Stimulated activated CD4-positive, alpha-beta T cell treated with anti-CD3 and anti-CD28 coated beads, TNF-alpha, amount 100 ng/mL, for 48 hours (primary cell): Measurements from ENCODE around the gene EIF4B.
"Not testable (repeated sequence)": the region's sequence is repeated elsewhere in the genome, so short reads cannot be mapped to it uniquely, and the experiment has no call there.

Experiments
- DNase-seq, 3 donors: peaks; one replicate each; pipeline ENCODE4 v3.0.0-alpha.2; 2020; ENCODE audit warnings: low read depth in 3 of 3

The EIF4B gene, protein sequence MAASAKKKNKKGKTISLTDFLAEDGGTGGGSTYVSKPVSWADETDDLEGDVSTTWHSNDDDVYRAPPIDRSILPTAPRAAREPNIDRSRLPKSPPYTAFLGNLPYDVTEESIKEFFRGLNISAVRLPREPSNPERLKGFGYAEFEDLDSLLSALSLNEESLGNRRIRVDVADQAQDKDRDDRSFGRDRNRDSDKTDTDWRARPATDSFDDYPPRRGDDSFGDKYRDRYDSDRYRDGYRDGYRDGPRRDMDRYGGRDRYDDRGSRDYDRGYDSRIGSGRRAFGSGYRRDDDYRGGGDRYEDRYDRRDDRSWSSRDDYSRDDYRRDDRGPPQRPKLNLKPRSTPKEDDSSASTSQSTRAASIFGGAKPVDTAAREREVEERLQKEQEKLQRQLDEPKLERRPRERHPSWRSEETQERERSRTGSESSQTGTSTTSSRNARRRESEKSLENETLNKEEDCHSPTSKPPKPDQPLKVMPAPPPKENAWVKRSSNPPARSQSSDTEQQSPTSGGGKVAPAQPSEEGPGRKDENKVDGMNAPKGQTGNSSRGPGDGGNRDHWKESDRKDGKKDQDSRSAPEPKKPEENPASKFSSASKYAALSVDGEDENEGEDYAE

DNA sequence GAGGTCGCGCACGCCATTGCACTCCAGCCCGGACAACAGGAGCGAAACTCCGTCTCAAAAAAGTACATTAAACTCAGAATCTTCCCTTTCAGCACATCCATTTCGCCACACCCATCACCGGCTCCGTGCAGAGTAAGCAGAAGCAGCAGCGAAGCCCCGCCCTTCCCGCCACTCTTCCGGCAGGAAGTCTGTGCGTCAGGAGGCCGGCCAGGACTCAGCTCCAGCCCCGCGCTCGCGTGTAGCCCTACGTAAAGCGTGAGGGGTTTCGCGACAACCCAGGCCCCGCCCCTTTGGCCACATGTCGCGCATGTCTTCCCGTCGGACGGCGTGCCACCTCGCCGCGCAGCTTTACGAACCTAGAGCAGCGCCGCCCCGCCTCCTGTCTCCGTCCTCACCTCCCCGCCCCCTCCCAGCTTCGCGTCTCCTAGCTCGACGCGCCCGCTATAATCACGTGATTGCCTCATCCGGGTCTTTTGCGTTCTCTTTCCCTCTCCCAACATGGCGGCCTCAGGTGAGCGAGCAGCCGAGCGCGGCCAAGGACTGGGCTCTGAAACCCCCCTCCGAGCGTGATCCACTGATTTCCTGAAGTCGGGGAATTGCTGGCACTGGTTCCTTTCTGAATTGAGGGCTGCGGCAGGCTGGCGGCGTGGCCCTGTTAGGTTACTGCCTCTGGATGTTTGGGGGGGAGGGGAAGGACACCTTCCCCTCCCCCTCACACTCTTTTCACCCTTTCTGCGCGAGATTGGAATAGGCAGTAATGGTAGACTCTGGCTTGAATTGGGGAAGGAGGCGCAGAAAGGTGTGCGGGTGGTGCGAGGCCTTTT lies at the start of gene EIF4B:
TSS of gene EIF4B (plus strand) at position 471 of the 824 bp plus-strand sequence. CDS start at position 499, 28 bp downstream.
- peak; percentile 98 to 100 (median 100) for DNase-seq

DNA sequence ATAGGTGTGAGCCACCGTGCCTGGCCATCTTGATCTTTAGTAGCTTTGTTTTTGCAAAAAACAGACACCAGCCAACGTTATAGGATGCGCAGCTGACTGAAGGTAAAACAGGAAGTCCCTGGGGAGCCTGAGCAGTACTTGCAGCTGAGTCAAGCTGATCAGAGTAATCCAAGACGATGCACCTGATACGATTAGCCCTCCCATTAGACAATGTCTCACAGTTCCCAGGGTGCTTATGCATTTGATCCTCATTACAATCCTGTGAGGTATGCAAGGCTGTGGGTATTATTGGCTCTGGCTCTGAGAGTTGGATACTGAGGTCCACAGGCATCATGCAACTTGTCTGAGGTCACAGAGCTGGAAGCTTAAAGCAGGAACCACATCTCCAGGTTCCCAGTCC lies 49.3 kb upstream of the EIF4B start:
- DNase-seq, result no peak

DNA sequence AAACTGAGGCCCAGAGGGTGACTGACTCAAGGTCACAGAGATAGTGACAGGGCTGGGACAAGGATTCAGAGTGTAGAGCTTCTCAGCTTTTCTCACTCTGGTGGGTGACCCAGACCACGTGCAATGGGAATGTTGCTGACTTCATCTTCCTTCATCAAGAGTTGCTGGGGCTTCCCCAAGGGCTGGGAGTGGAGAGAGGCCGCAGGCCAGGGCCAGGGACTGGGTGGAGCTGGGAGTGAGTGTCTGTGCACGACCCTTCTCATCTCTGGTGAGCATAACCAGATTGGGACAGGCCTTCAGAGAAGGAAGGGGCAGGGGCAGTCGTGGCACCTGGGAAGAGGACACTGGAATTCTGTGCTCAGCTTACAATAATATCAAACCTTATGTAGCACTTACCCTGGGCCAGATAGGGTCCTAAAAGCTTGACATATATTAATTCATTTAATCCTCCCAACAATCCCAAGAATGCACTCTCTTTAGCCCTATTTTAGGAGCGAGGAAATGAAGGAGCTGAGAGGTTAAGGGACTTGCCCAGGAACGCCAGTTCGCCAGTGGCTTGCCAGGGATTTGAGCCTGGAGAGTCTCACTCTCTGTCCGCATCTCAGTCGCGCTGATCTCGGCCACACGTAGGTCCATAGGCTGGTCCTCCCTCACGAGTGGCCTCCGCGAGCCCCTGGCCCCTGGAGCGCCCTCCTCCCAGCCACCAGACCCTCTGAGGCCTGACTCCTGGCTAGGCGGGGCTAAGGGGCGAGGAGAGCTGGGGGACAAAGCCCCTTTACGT lies 41.5 kb upstream of the EIF4B start:
- DNase-seq, result no peak

DNA sequence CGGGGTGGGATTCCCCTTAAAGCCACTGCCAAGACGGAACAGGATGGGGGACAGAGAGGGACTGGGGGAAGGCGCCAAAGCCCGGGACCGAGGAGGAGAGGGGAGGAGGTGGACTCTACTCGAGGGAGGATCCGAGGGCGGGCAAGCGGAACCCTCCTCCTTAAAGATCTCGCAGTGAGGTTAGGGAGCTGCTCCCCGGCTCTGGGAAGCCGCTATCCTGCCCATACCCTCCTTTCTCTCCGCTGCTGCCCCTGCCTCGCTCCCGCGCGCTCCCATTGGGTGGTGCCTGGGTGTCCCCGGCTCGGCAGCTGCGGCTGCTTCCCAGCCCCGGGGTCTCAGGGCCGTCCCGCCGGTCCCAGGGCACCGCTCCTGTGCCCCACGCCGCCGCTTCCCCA lies 40.9 kb upstream of the EIF4B start:
- DNase-seq, result no peak

DNA sequence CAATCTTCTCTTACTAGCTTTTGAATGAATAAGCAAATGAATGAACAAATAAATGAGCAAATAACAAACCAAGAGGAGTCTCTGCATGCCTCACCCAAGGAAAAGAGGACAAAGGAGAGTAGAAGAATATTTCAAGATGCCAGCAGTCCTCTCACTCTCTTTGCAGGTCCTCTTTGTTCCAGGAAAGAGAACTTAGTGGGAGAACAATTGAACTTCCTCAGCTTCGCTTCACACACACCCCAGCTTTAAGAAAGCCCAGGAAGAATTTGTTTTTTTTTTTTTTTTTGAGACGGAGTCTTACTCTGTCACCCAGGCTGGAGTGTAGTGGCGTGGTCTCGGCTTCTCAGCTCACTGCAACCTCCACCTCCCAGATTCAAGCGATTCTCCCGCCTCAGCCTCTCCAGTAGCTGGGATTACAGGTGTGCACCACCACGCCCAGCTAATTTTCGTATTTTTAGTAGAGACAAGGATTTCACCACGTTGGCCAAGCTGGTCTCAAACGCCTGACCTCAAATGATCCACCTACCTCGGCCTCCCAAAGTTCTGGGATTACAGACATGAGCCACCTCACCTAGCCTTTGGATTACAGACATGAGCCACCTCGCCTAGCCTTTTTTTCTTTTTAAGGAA lies 37.0 kb upstream of the EIF4B start:
- no peak for DNase-seq

DNA sequence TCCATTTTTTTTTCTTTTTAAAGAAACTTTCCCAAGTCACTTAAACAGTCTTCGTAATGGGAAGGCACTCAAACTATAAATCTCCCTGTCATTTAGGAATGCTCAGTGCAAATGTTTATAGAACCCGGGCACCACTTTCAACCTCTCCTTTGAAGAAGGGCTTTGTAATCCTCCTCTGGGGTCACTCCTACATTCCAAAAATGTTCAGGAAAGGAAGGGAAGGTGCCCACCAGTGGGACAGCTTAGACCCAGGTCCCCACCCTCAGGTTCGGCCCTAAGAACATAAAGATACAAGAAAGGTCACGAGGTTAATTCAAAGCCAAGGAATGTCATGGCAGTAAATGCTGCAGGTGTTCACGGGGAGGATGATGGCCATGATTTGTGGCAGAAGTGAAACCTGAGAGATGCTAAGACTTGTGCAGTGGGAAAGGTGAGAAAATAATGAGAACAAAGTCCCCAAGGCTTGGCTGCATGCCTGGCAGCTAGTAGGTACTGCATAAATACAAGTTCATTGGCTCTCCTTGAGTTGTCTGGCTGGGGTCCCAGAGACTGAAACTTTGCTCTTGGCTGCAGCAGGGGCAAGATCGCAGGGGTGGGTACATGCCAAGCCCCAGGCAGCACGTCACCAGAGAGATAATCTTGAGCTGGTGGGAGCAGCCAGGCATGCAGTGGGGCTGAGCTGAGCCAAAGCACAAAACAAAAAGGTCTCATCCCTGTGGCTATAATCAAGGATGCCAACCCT lies 36.3 kb upstream of the EIF4B start:
- DNase-seq, result no peak

DNA sequence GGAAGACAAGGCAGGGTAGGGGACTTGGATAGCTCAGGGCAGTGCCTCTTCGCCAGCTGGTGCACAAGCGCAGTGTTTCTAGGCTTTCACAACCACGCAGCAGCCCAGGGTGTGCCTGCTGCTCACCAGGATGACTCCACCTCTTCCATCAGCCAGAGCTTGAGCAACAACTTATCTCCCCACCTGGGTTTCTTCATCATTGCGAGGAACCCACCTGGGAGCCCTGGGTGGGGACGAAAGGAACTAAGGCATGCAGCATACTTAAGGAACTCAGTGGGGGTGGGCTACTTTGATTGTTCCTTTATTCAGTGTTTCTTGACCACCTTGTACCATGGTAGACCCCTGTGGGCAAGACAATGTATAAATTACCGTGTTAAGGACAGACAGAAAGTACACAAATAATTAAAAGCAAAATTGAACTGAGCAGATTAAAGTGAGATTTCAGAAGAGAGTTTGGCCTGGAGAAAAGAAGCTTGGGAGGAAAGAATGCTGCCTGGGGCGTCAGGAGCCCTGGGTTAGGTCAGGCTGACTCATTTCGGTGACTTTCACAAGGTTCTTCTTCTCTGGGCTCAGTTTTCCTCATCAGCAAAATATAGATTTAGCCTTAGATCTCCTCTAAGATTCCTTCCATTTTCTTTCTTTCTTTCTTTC lies 34.5 kb upstream of the EIF4B start:
- DNase-seq, result no peak

DNA sequence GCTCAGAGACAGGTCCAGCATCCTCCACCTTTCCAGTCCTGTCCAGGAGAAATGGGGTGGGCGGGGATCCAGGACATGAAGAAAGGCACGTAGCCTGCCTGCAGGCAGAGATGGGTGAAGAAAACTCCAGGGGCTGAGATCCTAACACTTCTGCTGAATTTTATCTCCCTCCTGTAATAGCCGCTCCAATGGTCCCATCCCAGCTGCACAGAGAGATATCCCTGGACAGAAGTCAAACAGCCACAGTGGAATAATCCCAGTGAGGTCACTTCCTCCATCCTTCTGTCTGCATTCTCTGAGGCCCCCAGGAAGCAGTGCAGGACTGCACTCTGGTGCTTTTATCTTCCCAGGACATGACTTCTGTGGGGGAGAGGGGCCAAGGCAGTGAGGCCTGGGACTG lies 31.1 kb upstream of the EIF4B start:
- no peak for DNase-seq

DNA sequence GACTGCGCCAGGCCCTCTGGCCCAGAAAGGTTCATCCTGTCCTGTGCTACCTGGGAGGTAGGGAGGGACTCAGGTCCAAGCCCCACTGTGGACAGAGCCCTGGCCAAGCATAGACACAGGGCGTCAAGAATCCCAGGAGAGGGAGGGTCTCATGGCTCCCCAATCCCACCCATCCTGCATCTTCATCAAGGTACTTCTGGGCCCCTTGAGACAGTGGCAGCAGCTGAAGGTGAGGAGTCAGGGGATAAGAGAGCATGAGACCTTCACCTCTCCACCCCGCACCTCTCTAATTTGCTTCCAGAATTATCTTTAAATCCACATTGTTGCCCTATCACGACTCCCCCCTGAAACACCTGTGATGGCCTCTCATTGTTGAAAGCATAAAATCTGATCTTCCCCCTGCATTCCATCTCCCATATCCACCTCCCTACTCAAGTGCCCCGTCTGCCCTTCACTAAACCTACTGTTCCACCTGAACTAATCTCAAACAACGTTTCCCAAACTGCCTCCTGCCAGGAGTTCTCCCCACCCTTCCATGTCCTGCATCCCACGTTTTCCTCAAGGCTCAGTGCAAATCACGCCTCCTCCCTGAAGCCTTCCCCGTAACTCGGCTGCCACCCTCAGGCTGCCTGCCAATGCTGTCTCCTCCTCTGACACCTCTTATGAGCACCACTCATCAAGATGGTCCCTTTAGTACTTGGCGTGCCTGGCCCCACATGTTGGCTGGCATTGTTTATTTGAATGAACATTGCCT lies 30.3 kb upstream of the EIF4B start:
- no peak for DNase-seq

DNA sequence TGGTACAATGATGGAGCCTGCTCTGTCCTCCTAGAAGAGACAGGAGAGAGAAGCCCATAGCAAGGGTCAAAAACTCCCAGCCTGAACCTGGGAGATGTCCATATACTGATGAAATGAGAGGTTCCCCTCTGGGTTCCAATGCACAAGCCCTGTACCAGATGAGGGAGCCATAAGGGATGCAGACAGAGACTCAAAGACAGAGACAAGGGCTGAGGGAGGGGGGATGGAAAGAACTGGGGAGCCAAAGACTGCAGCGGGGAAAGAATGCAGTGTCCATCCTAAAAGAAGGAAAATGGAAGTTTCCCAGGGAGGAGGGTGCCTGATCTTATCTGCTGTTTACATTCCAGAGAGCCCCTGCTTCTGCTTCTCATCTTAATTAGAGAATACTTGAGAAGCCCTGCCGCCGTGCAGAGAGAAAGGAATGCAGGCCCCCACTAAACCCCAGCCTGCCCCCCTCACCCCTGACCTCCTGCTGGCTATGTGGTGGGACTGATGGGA lies 29.6 kb upstream of the EIF4B start:
- DNase-seq, result no peak

DNA sequence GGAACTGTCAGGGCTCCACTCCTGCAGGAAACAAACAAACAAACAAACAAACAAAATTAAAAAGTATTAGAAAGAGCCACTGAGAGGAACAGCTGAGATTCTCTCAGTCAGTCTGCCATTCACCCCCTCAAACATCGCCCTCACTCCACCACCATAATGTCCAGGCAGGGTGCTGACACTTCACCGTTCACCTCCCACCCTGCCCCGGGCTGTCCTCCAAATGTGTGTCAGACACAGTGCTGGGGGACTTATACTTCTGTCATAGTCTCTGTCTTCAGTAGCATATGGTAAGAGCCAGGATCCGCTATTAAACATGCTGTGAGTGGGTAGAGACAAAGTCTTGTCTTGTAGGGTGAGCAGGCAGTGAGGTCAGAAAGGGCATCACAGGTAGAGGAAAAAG lies 29.1 kb upstream of the EIF4B start:
- DNase-seq, result no peak

DNA sequence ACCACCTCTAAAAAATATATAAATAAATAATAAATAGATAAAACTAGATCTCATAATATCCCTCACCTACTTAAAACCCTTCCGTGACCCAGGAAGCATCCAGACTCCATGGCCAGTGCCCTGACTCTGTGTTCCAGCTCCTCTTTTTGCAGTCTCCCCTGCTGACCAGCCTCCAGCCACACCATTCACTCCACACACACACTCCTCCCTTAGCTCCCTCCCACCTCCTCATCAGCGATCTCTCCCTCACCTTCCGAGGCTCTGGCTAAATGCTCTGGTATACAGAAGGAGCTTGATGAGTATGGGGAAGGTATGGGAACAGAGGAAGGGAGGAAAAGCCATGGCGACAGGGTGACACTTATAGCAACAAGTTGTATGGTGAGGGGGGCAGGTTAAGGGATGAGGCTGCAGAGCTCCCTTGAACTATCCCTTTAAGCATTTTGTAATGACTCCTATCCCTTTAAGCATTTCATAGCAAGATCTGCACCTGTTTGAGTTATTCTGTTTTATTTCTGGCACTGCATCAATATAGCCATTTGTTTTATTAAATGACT lies 26.1 kb upstream of the EIF4B start:
- DNase-seq, result no peak

DNA sequence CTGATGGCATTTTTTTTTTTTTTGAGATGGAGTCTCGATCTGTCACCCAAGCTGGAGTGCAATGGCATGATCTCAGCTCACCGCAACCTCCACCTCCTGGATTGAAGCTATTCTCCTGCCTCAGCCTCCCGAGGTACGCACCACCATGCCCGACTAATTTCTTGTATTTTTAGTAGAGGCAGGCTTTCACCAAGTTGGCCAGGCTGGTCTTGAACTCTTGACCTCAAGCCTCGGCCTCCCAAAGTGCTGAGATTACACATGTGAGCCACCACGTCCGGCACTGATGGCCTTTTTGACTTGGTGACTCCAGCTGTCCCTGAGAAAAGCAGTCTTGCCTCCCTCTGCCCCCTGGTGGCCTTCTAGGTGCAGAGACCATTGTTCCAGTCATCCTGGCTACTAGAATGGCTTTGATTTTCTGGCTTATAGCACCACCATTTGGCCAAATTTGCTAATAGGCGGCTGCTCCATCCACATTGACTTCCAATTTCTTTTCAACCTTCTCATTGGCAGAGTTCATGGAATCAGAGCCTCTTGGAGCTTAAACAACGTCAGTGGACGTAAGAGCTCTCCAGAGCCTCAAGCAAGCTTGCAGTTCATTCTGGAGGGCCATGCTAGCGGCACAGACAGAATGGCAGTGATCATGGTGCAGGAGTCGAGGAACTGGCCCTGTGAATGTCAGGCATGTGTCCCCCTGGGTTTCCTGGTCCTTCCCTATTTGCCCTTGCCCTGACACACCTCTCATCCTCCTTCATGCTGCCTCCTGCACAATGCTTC lies 25.4 kb upstream of the EIF4B start:
- DNase-seq, result peak; percentile 55 to 68 (median 65)

DNA sequence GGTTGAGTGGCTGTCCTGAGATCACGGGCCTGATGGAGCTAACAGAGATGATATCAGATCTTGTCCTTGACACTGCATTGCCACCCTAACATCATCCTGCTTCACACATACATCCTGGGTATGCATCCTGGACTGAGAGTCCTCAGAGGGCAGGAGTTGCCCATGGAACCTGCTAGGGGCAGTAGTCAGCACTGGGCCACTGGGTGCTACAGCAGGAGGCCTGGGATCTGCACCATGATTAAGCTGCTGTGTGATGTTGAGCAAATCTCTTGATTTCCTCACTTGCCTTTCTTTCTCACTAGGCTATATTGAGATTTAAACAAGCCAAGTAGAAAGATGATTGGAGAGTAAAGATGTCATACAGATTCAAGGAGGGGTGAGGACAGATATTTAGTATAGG lies 22.1 kb upstream of the EIF4B start:
- no peak for DNase-seq

DNA sequence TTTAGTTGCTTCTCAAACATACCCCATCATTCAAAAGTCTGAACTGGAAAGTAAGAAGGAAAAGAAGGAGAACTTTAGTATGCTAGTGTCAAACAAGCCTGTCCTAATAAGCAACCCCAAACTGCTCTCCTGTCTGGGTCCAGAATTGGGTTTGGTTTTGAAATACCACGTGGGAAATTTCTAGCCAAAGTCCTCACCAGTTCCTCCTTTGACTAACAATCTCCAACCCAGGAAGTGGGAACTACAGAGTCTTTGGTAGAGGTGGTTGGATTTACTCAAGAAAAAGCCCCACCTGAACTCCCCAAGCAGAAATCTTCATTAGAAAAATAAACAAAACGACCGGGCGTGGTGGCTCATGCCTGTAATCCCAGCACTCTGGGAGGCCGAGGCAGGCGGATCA lies 17.4 kb upstream of the EIF4B start:
- DNase-seq, result no peak

DNA sequence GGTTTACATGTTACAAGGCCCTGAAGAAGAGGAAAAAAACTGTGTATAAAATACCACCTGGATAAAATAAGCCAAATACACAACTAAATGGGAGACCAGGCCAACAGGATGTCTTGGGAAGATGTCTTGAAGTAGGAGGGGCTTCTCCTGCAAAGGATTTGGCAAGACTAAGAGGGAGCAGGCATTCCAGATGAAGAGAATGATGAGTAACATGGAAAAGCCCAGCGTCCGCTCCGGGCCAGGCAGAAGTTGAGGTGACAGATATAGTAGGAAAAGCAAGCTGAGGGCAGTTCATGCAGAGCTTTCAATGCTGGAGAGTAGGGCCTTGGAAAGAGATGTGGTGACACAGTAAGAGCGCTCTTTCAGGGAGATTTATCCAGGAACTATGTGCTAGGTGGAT lies 16.1 kb upstream of the EIF4B start:
- no peak for DNase-seq

DNA sequence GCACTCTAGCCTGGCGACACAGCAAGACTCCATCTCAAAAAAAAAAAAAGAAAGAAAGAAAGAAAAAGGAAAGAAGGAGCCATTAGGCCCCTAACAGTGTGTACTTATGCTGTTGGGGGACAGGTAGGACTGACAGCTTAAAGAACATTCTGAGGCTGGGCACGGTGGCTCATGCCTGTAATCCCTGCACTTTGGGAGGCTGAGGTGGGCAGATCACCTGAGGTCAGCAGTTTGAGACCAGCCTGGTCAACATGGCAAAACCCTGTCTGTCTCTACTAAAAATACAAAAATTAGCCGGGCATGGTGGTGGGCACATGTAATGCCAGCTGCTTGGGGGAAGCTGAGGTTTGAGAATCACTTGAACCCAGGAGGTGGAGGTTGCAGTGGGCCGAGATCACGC lies 14.0 kb upstream of the EIF4B start:
- DNase-seq, result not testable (repeated sequence)
